GM23338 (cell line): ENCODE measurements around the gene PPM1F. TPM values are rescaled to one million over a fixed set of nuclear protein-coding genes. Genes with fewer than 3 reads are reported as not detected.

Experiments used
- CREB1 ChIP-seq: fragments of 250-450 bp; sonication (Bioruptor Pico); IDR thresholded peaks from 2 replicates; pipeline ENCODE4 v1.5.0; 2020; ENCODE audit warnings: low read depth, mild to moderate bottlenecking, moderate library complexity
- CTCF ChIP-seq, 2 experiments: fragments of 200-600 bp in 1 of 2; sonication (generic) in 1 of 2; conservative IDR thresholded peaks; 2 replicates each; pipeline versions ENCODE4 v1.5.1 to v1.6.1; 2016 to 2017; ENCODE audit warnings: antibody characterized with exemption in 2 of 2, low read depth in 2 of 2, mild to moderate bottlenecking in 2 of 2, moderate library complexity in 1 of 2
- ETS1 ChIP-seq: IDR thresholded peaks from 2 replicates; pipeline ENCODE4 v1.6.1; 2016; ENCODE audit warnings: antibody characterized with exemption
- EZH2 ChIP-seq: fragments of 200-600 bp; sonication (generic); IDR thresholded peaks from one replicate; pipeline ENCODE4 v1.8.0; 2017; ENCODE audit warnings: antibody characterized with exemption, mild to moderate bottlenecking, low read depth; ENCODE audit not compliant: unreplicated experiment
- EZH2phosphoT487 ChIP-seq: fragments of 200-600 bp; sonication (generic); IDR thresholded peaks from one replicate; pipeline ENCODE4 v1.8.1; 2018; ENCODE audit warnings: antibody characterized with exemption; ENCODE audit not compliant: unreplicated experiment
- POLR2AphosphoS5 ChIP-seq: IDR thresholded peaks from 2 replicates; pipeline ENCODE4 v1.6.1; 2016; ENCODE audit warnings: antibody characterized with exemption, low read depth
- ZNF331 ChIP-seq: fragments of 250-450 bp; sonication (Bioruptor Pico); IDR thresholded peaks from 2 replicates; pipeline ENCODE4 v1.5.0; 2020; ENCODE audit warnings: low read depth, mild to moderate bottlenecking, moderate library complexity
- ZNF462 ChIP-seq: fragments of 250-450 bp; sonication (Bioruptor Pico); IDR thresholded peaks from 2 replicates; pipeline ENCODE4 v1.5.0; 2020; ENCODE audit warnings: mild to moderate bottlenecking, moderate library complexity
- polyA plus RNA-seq: library from polyadenylated mRNA; unstranded; fragments of >200 nt; fragmentation: Nextera tagmentation; extraction: Ambion mirVana; gene quantifications from 2 replicates; pipeline ENCODE4 v1.2.1, GENCODE V29; 2016
- total RNA-seq: library from RNA; depleted of rRNA; stranded (reverse); fragments of >200 nt; shearing (Covaris generic); gene quantifications from 2 replicates; pipeline ENCODE4 v1.2.3, GENCODE V29; 2014

PPM1F gene
- total and polyA plus RNA-seq, 2 experiments from 2014 or later = 7.1 to 29.3 TPM

- TF ChIP-seq ZNF462 = no peak
- no peak for TF ChIP-seq EZH2phosphoT487
- no peak for TF ChIP-seq CTCF (conservative IDR thresholded peaks at IDR 0.05; ENCODE audit: low read depth in 2 of 2)
- no peak for TF ChIP-seq EZH2
- no peak for TF ChIP-seq ZNF331 (CRISPR knock-in tag)
- TF ChIP-seq CREB1 (CRISPR knock-in tag) = no peak
- TF ChIP-seq POLR2AphosphoS5 = no peak
- no peak for TF ChIP-seq ETS1
Observed at GRCh38 chr22:21992593-21993237, 40.1 kb upstream of the PPM1F start (continued).
